Measurements from ENCODE around the gene MRPS23.

Gene MRPS23

DNA sequence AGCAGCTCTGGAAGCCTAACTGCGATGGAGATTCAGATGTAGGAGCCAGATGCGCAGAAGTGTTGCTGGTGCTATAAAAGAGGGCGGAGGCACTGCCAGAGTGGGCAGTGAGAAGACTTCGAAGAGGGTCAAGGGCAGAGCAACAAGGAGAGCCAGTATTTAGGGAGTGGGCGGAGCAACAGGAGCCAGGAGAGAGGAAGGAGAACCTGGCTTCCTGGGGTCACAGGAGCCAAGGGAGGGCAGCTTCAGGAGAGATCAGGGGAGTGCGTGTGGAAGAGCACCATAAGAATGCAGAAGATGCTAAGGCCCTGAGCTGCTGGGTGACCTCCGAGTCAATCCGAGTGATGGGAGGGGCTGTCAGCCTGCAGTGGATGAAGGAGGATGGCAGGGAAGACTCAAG is 14.4 kb upstream of the MRPS23 start:
- H3K4me2 ChIP-seq, result no peak overlapping the region
- H2AFZ ChIP-seq (ENCODE audit: low read depth), result no peak overlapping the region
- H3K27me3 ChIP-seq (ENCODE audit: insufficient read depth, low read depth), result peaks cover under 1% of the 10 kb centered on the region; the same call in 1 of the 2 replicates
- no peaks in the 10 kb centered on the region for H3K79me2 ChIP-seq (ENCODE audit: insufficient read depth, low read depth)
- H4K20me1 ChIP-seq (ENCODE audit: insufficient read depth), result no peaks in the 10 kb centered on the region
- no peak overlapping the region for H3K27ac ChIP-seq
- H3K4me1 ChIP-seq (ENCODE audit: low read depth, poor library complexity, severe bottlenecking), result no peaks in the 10 kb centered on the region
- H3K36me3 ChIP-seq (ENCODE audit: insufficient read depth), result no peaks in the 10 kb centered on the region
- TF ChIP-seq, protein P1, sequence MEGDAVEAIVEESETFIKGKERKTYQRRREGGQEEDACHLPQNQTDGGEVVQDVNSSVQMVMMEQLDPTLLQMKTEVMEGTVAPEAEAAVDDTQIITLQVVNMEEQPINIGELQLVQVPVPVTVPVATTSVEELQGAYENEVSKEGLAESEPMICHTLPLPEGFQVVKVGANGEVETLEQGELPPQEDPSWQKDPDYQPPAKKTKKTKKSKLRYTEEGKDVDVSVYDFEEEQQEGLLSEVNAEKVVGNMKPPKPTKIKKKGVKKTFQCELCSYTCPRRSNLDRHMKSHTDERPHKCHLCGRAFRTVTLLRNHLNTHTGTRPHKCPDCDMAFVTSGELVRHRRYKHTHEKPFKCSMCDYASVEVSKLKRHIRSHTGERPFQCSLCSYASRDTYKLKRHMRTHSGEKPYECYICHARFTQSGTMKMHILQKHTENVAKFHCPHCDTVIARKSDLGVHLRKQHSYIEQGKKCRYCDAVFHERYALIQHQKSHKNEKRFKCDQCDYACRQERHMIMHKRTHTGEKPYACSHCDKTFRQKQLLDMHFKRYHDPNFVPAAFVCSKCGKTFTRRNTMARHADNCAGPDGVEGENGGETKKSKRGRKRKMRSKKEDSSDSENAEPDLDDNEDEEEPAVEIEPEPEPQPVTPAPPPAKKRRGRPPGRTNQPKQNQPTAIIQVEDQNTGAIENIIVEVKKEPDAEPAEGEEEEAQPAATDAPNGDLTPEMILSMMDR (conservative IDR thresholded peaks at IDR 0.05; ENCODE audit: low read depth, low read length), result no peak
- H3K4me3 ChIP-seq (IDR thresholded peaks at IDR 0.05; ENCODE audit: insufficient read depth, low read depth, low read length), result no peak overlapping the region
- no peak overlapping the region for H3K9ac ChIP-seq

DNA sequence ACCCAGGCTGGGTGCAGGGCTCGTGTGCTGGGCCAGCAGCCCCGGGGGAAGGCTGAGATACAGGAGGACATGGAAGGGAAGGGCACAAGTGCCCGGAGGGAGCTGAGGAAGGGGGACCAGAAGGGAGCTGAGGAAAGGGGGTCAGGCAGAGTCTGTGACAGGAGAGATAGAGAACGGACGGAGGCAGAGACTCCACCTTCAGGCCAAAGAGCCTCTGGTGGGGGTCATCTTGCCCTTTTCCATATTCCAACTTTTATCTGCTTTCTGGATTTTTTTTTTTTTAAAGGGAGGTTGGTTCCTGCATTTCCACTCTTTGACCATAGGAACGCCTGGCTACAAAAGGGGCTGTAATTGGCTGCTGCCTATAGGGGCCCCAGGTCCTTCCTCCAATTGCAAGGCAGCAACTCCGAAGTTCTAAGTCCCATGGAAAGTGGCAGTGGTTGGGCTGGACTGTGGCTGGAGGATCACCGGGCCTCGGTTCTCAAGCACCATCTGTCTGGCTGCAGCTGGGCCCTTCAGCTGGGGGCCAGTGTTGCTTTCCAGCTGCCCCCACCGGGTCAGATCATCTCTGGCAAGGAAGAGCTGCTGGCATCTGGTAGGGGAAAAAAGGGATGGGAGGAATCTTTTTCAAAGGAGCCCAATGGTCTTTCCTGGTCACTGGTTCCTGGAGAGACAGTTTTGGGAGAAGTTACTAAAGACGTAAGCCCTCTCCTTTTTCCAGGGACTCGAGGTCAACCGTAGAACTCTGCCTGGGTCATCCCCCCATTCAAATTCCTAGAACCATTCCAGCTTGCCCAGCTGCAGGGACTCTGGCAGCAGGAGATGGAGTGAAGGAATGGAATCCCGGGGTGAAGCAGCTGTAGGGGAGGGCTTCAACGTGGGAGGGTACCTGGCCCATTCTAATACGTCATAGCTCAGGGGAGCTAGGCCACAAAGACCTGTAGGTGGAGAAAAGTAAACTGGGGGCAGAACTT is 13.1 kb upstream of the MRPS23 start:
- Histone ChIP-seq H3K79me2 (ENCODE audit: insufficient read depth, low read depth) (no peaks in the 10 kb centered on the region), H2AFZ (ENCODE audit: low read depth) (no peak overlapping the region), H3K4me1 (ENCODE audit: low read depth, poor library complexity, severe bottlenecking) (peaks cover 2% of the 10 kb centered on the region), H4K20me1 (ENCODE audit: insufficient read depth) (no peaks in the 10 kb centered on the region), H3K9ac (no peak overlapping the region), H3K36me3 (ENCODE audit: insufficient read depth) (no peaks in the 10 kb centered on the region), H3K4me2 (no peak overlapping the region), H3K27ac (no peak overlapping the region), H3K27me3 (ENCODE audit: insufficient read depth, low read depth) (peaks cover 4% of the 10 kb centered on the region; the same call in 1 of the 2 replicates), H3K4me3 (IDR thresholded peaks at IDR 0.05; ENCODE audit: insufficient read depth, low read depth, low read length) (no peak overlapping the region)
- TF ChIP-seq, protein P1 (conservative IDR thresholded peaks at IDR 0.05; ENCODE audit: low read depth, low read length), result no peak

DNA sequence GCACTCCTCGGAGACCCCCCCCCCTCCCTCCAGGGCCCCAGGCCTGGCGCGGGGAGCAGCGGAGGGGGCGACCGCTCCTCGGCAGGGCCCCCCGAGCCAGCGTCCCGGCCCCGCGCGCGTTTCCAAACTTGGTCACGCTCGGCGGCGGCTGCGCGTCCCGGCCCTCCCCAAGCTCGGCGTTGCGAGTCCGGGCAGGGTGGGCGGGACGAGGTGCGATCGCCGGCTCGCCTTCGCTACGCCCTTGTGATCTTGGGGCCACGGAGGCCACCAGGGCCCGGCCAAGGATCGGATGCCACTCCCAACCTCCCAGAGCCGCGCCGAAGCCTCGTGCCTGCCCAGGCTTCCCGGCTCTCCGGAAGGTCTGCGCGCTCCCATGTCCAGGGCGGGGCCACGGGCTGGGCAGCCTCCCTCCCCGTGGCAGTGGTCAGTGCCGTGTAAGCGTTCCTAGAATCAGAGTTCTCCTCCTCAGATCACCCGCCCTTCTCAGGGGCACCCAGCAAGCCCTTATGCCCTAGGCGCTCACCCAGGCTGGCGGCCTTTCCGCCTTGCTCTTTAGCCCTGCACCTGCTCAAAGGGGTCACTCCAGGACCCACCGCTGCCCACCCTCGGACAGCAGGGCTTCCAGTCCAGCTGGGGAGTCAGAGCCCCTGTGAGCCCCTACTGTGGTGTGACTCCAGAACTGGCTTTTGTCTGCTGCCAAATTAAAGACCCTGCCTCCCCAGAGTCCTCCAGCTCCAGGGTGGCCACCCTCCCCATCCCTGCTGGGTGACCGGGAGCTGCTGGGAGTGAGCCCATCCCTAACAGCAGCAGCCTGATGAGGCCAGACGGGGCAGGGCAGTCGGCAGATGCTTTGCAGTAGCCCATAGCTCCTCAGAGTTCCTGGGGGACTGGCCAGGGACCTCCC is 12.2 kb upstream of the MRPS23 start:
- Histone ChIP-seq H3K9ac (no peak overlapping the region), H3K79me2 (ENCODE audit: insufficient read depth, low read depth) (no peaks in the 10 kb centered on the region), H2AFZ (ENCODE audit: low read depth) (no peak overlapping the region), H3K4me3 (IDR thresholded peaks at IDR 0.05; ENCODE audit: insufficient read depth, low read depth, low read length) (no peak overlapping the region), H3K27me3 (ENCODE audit: insufficient read depth, low read depth) (peaks cover 4% of the 10 kb centered on the region; the same call in 1 of the 2 replicates), H3K36me3 (ENCODE audit: insufficient read depth) (no peaks in the 10 kb centered on the region), H3K4me2 (no peak overlapping the region), H3K4me1 (ENCODE audit: low read depth, poor library complexity, severe bottlenecking) (peaks cover 9% of the 10 kb centered on the region), H3K27ac (no peak overlapping the region), H4K20me1 (ENCODE audit: insufficient read depth) (no peaks in the 10 kb centered on the region)
- TF ChIP-seq, protein P1 (conservative IDR thresholded peaks at IDR 0.05; ENCODE audit: low read depth, low read length), result no peak

DNA sequence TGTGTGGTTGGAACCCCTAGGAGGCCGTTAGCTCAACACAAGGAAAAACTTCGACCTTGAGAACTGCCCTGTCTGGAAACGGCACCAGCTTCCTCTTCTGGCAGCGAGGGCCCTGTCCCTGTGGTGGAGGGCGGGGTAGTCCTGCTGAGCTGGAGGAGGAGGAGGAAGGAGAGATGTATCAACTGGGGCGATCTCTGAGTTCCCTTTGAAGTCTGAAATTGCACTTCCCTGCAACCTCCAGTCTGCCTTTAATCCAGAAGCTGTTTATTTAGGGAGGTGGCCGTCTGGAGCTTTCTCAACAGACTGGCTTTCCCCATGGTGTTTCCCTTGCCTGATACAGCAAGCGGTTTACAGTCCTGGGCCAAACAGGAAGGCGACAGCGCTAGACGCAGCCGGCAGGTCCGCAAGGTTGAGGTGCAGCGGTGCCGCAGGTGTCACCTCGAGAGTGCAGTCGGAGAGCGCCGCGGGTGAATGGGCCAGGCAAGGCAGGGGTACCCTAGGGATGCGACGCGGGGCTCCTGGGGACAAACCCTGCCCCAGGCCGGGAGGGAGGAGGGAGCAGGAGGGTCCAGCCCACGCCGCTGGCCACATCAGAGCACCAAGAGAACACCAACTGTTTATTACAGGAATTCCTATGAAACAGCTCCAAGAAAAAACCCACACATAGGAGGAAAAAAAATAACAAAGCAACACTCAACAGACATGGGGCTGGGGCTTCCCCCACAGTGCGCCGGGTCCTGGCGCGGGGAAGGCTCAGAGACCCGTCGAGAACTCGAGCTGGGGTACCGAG is 11.4 kb upstream of the MRPS23 start:
- no peaks in the 10 kb centered on the region for H3K36me3 ChIP-seq (ENCODE audit: insufficient read depth)
- no peak overlapping the region for H3K4me3 ChIP-seq (IDR thresholded peaks at IDR 0.05; ENCODE audit: insufficient read depth, low read depth, low read length)
- TF ChIP-seq, protein P1 (conservative IDR thresholded peaks at IDR 0.05; ENCODE audit: low read depth, low read length), result no peak
- no peak overlapping the region for H3K27ac ChIP-seq
- no peak overlapping the region for H3K9ac ChIP-seq
- no peak overlapping the region for H3K4me2 ChIP-seq
- no peaks in the 10 kb centered on the region for H4K20me1 ChIP-seq (ENCODE audit: insufficient read depth)
- peaks cover 4% of the 10 kb centered on the region; the same call in 1 of the 2 replicates for H3K27me3 ChIP-seq (ENCODE audit: insufficient read depth, low read depth)
- H3K4me1 ChIP-seq (ENCODE audit: low read depth, poor library complexity, severe bottlenecking), result peaks cover 9% of the 10 kb centered on the region
- no peak overlapping the region for H2AFZ ChIP-seq (ENCODE audit: low read depth)
- no peaks in the 10 kb centered on the region for H3K79me2 ChIP-seq (ENCODE audit: insufficient read depth, low read depth)
